ENCODE results near the gene DDX18. TPM values are rescaled to one million over a fixed set of nuclear protein-coding genes. Genes with fewer than 3 reads are reported as not detected.

Gene DDX18
- total RNA-seq, 1 donor from 2014 or later: 65.5 TPM

DNA sequence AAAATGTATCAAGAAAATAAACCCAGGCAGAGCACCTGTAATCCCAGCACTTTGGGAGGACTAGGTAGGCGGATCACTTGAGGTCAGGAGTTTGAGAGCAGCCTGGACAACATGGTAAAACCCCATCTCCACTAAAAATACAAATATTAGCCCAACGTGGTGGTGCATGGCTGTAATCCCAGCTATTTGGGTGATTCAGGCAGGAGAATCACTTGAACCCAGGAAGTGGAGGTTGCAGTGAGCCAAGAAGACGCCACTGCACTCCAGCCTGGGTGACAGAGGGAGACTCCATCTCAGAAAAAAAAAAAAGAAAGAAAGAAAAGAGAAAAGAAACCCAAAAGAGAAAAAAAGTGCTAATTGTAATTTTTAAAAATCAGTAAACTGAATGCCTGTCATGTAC is 41.4 kb downstream of the DDX18 start:
- TF ChIP-seq, protein P1, sequence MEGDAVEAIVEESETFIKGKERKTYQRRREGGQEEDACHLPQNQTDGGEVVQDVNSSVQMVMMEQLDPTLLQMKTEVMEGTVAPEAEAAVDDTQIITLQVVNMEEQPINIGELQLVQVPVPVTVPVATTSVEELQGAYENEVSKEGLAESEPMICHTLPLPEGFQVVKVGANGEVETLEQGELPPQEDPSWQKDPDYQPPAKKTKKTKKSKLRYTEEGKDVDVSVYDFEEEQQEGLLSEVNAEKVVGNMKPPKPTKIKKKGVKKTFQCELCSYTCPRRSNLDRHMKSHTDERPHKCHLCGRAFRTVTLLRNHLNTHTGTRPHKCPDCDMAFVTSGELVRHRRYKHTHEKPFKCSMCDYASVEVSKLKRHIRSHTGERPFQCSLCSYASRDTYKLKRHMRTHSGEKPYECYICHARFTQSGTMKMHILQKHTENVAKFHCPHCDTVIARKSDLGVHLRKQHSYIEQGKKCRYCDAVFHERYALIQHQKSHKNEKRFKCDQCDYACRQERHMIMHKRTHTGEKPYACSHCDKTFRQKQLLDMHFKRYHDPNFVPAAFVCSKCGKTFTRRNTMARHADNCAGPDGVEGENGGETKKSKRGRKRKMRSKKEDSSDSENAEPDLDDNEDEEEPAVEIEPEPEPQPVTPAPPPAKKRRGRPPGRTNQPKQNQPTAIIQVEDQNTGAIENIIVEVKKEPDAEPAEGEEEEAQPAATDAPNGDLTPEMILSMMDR (IDR thresholded peaks at IDR 0.05; ENCODE audit: unreplicated experiment): no peak
- Mint-ChIP-seq H3K36me3 (ENCODE audit: insufficient read depth) (no peaks in the 10 kb centered on the region), H3K4me3 (ENCODE audit: low read depth) (no peak overlapping the region), H3K27ac (no peak overlapping the region), H3K27me3 (peaks cover 64% of the 10 kb centered on the region), H3K4me1 (ENCODE audit: low read depth) (no peaks in the 10 kb centered on the region), H3K9me3 (ENCODE audit: low read depth) (peaks cover 3% of the 10 kb centered on the region)
- DNase-seq (ENCODE audit: low spot score, unreplicated experiment): no peak

DNA sequence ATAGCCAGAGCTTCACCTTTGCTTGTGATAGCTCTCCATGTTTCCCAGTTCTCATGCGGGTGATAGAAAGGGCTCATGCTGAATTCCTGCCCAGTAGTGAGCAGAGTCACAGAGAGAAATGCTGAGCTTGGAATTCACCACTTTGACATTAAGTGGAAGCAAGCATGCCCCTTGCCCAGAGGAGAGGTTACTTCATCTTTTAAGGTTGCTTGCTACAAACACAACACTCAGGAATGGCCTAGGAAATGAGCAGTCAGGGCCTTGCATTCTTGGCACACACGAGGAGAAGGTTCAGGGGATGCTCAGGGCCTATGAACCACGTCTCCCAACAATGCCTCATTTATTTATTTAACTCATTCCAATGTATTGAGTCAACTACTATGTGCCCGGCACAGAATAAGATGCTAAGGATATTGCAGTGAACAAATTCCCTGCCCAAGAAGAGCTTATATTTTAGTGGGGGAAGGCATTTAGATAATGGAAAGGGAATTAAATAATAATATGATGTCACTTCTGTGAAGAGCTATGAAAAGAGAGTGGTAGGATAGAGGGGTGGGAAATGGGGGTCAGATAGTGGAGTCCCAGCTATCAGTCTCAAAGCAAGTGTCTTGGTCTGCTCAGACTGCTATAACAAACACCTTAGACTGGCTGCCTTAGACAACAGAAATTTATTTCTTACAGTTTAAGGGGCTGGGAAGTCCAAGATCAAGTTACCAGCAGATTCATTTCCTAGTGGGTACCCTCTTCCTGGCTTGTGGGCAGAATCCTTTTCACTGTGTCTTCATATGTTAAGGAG is 42.1 kb downstream of the DDX18 start:
- H3K27ac Mint-ChIP-seq: no peak overlapping the region

DNA sequence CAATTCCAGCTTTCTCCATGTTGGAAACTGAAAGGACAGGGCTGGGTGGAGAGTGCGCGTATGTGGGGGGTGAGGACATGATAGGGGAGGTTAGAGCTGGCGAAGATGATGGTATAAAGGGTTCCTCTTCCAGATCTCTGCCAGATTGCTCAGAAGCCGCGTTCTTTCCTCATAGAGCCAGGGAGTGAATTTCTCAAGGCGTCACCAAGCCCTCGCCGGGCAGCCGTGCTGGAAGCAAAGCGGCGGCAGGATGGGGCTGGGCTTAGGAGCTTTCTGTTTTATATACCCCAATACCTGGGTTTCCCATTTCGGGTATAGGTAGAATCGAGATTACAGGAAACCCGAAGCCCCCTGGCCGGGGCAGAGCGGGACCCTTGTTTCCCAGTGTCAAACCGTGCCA is 43.8 kb downstream of the DDX18 start:
- TF ChIP-seq, protein P1 (IDR thresholded peaks at IDR 0.05; ENCODE audit: unreplicated experiment): no peak
- Mint-ChIP-seq H3K4me1 (ENCODE audit: low read depth) (no peaks in the 10 kb centered on the region), H3K36me3 (ENCODE audit: insufficient read depth) (no peaks in the 10 kb centered on the region), H3K9me3 (ENCODE audit: low read depth) (peaks cover 3% of the 10 kb centered on the region), H3K4me3 (ENCODE audit: low read depth) (no peak overlapping the region), H3K27ac (no peak overlapping the region), H3K27me3 (peaks cover 48% of the 10 kb centered on the region)
- no peak for DNase-seq (ENCODE audit: low spot score, unreplicated experiment)

More for the DNA sequence above, 42.1 kb downstream of the DDX18 start:
- TF ChIP-seq, protein P1 (IDR thresholded peaks at IDR 0.05; ENCODE audit: unreplicated experiment): no peak
- Mint-ChIP-seq H3K36me3 (ENCODE audit: insufficient read depth) (no peaks in the 10 kb centered on the region), H3K4me3 (ENCODE audit: low read depth) (no peak overlapping the region), H3K9me3 (ENCODE audit: low read depth) (peaks cover 3% of the 10 kb centered on the region), H3K27me3 (peaks cover 64% of the 10 kb centered on the region), H3K4me1 (ENCODE audit: low read depth) (no peaks in the 10 kb centered on the region)
- DNase-seq (ENCODE audit: low spot score, unreplicated experiment): no peak

DNA sequence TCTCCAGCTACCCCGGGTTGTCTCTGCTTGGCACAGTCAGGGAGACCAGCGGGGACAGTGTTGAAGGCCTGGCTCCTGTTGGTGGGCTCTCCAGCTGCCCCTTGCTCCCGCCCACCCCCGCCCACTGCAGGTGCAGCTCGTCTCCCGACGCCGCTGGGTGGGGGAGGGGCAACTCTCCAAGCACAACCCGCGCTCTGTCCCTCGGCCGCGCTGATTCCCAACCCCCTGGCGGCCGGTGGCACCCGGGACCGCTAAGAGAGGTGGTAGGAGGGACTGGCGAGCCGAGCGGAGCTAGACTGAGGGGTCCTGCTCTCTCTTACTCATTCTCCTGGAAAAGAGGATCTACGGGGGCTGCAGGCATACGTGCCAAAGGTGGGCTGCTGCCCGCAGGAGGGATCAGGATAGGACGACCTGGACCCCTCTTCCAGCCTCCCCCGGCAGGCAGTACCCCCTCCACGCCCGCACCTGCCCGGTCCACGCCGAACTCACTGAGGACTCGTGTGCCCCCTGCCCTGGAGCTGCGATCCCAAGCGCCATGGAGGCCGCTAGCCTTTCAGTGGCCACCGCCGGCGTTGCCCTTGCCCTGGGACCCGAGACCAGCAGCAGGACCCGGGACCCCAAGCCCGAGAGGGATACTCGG is 44.5 kb downstream of the DDX18 start:
- no peaks in the 10 kb centered on the region for H3K36me3 Mint-ChIP-seq (ENCODE audit: insufficient read depth)
- TF ChIP-seq, protein P1 (IDR thresholded peaks at IDR 0.05; ENCODE audit: unreplicated experiment): no peak
- H3K4me1 Mint-ChIP-seq (ENCODE audit: low read depth): no peaks in the 10 kb centered on the region
- H3K27me3 Mint-ChIP-seq: peaks cover 45% of the 10 kb centered on the region
- peaks cover 3% of the 10 kb centered on the region for H3K9me3 Mint-ChIP-seq (ENCODE audit: low read depth)
- no peak overlapping the region for H3K27ac Mint-ChIP-seq
- DNase-seq (ENCODE audit: low spot score, unreplicated experiment): no peak
- no peak overlapping the region for H3K4me3 Mint-ChIP-seq (ENCODE audit: low read depth)

DNA sequence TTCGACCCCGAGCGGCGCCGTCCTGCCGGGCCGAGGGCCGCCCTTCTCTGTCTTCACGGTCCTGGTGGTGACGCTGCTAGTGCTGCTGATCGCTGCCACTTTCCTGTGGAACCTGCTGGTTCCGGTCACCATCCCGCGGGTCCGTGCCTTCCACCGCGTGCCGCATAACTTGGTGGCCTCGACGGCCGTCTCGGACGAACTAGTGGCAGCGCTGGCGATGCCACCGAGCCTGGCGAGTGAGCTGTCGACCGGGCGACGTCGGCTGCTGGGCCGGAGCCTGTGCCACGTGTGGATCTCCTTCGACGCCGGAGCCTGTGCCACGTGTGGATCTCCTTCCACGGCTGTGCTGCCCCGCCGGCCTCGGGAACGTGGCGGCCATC is 45.0 kb downstream of the DDX18 start:
- H3K4me3 Mint-ChIP-seq (ENCODE audit: low read depth): no peak overlapping the region
- DNase-seq (ENCODE audit: low spot score, unreplicated experiment): no peak

More for the DNA sequence above, 45.0 kb downstream of the DDX18 start:
- TF ChIP-seq, protein P1 (IDR thresholded peaks at IDR 0.05; ENCODE audit: unreplicated experiment): no peak
- H3K27me3 Mint-ChIP-seq: peaks cover 40% of the 10 kb centered on the region
- no peak overlapping the region for H3K27ac Mint-ChIP-seq
- H3K9me3 Mint-ChIP-seq (ENCODE audit: low read depth): peaks cover 3% of the 10 kb centered on the region
- no peaks in the 10 kb centered on the region for H3K36me3 Mint-ChIP-seq (ENCODE audit: insufficient read depth)
- no peaks in the 10 kb centered on the region for H3K4me1 Mint-ChIP-seq (ENCODE audit: low read depth)
